Measurements from ENCODE around the gene SFT2D3.
"Not testable (repeated sequence)": the region's sequence is repeated elsewhere in the genome, so short reads cannot be mapped to it uniquely, and the experiment has no call there.

Gene SFT2D3

GRCh38 chr2:127713562-127713961, 12.3 kb downstream of the SFT2D3 start:
- no peak for DNase-seq

GRCh38 chr2:127715778-127716449, 14.6 kb downstream of the SFT2D3 start:
- DNase-seq: no peak

GRCh38 chr2:127718271-127718670, 17.0 kb downstream of the SFT2D3 start:
- DNase-seq: no peak

- no peak for DNase-seq
Measured at GRCh38 chr2:127719301-127720218, 18.3 kb downstream of the SFT2D3 start.

- DNase-seq: no peak
Measured at GRCh38 chr2:127721311-127721977, 20.1 kb downstream of the SFT2D3 start.

GRCh38 chr2:127721978-127722355, 20.7 kb downstream of the SFT2D3 start:
- DNase-seq: no peak

- DNase-seq: no peak
Measured at GRCh38 chr2:127722807-127723206, 21.5 kb downstream of the SFT2D3 start.

GRCh38 chr2:127726158-127726880, 25.0 kb downstream of the SFT2D3 start:
- DNase-seq: no peak

- DNase-seq: no peak
Measured at GRCh38 chr2:127733113-127733815, 32.0 kb downstream of the SFT2D3 start.

GRCh38 chr2:127733816-127734537, 32.7 kb downstream of the SFT2D3 start:
- DNase-seq: no peak

- DNase-seq: no peak
Measured at GRCh38 chr2:127735044-127735443, 33.7 kb downstream of the SFT2D3 start.

GRCh38 chr2:127735537-127736399, 34.5 kb downstream of the SFT2D3 start:
- DNase-seq: no peak

GRCh38 chr2:127737892-127738291, 36.6 kb downstream of the SFT2D3 start:
- DNase-seq: no peak

GRCh38 chr2:127739800-127740199, 38.5 kb downstream of the SFT2D3 start:
- DNase-seq: no peak

GRCh38 chr2:127740665-127741288, 39.5 kb downstream of the SFT2D3 start:
- DNase-seq: no peak

GRCh38 chr2:127743477-127744026, 42.3 kb downstream of the SFT2D3 start:
- no peak for DNase-seq

GRCh38 chr2:127747621-127748020, 46.3 kb downstream of the SFT2D3 start:
- no peak for DNase-seq

- not testable (repeated sequence) for DNase-seq
Measured at GRCh38 chr2:127749537-127749936, 48.2 kb downstream of the SFT2D3 start.

- DNase-seq: no peak
Measured at GRCh38 chr2:127753374-127753773, 52.1 kb downstream of the SFT2D3 start.

GRCh38 chr2:127754186-127754585, 52.9 kb downstream of the SFT2D3 start:
- DNase-seq: no peak
